ENCODE measurements around the gene ARHGAP26. TPM values are rescaled to one million over a fixed set of nuclear protein-coding genes. Genes with fewer than 3 reads are reported as not detected.
"Not testable (repeated sequence)": the region's sequence is repeated elsewhere in the genome, so short reads cannot be mapped to it uniquely, and the experiment has no call there.

ARHGAP26 gene
- total RNA-seq, 6 experiments from 2014 or later: 6.7 to 14.5 (median 8.3) TPM

- intact Hi-C loops (cut with DNase I): no loop called here
- 96% methylated on average over 2 of the region's 2 CpGs for WGBS (ENCODE audit: insufficient coverage, low coverage, low lambda C conversion rate, missing lambda C conversion rate)
- no peak for ATAC-seq
- Histone ChIP-seq H3K36me3 (no peaks in the 10 kb centered on the region), H3K27me3 (no peaks in the 10 kb centered on the region), H3K27ac (no peak overlapping the region), H3K9me3 (no peaks in the 10 kb centered on the region), H3K4me1 (peaks cover 0 to 25% (median 18%) of the 10 kb centered on the region in 4 donors), H3K4me3 (no peak overlapping the region)
- no peak for DNase-seq
- TF ChIP-seq POLR2A (IDR thresholded peaks at IDR 0.05) (no peak), CTCF (IDR thresholded peaks at IDR 0.05) (no peak)
These were observed 214.3 kb downstream of the ARHGAP26 start for GRCh38 chr5:142984525-142984924.

DNA sequence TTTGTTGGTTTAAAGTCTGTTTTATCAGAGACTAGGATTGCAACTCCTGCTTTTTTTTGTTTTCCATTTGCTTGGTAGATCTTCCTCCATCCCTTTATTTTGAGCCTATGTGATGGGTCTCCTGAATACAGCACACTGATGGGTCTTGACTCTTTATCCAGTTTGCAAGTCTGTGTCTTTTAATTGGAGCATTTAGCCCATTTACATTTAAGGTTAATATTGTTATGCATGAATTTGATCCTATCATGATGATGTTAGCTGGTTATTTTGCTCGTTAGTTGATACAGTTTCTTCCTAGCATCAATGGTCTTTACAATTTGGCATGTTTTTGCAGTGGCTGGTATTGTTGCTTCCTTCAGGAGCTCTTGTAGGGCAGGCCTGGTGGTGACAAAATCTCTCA is 219.1 kb downstream of the ARHGAP26 start:
- H3K4me1 ChIP-seq; ATAC-seq; H3K36me3 ChIP-seq; H3K27ac ChIP-seq; H3K27me3 ChIP-seq; DNase-seq; intact Hi-C loops (cut with DNase I); H3K4me3 ChIP-seq; H3K9me3 ChIP-seq: not testable (repeated sequence)
- 100% methylated on average over 1 of the region's 1 CpG for WGBS (ENCODE audit: insufficient coverage, low coverage, low lambda C conversion rate, missing lambda C conversion rate)

- H3K9me3 ChIP-seq; H3K36me3 ChIP-seq; H3K27ac ChIP-seq; ATAC-seq; H3K4me3 ChIP-seq; H3K27me3 ChIP-seq; DNase-seq; H3K4me1 ChIP-seq; intact Hi-C loops (cut with DNase I): not testable (repeated sequence)
- WGBS (ENCODE audit: insufficient coverage, low coverage, low lambda C conversion rate, missing lambda C conversion rate): 79% methylated on average over 8 of the region's 8 CpGs
These were observed 219.9 kb downstream of the ARHGAP26 start for GRCh38 chr5:142990073-142990472.

DNA sequence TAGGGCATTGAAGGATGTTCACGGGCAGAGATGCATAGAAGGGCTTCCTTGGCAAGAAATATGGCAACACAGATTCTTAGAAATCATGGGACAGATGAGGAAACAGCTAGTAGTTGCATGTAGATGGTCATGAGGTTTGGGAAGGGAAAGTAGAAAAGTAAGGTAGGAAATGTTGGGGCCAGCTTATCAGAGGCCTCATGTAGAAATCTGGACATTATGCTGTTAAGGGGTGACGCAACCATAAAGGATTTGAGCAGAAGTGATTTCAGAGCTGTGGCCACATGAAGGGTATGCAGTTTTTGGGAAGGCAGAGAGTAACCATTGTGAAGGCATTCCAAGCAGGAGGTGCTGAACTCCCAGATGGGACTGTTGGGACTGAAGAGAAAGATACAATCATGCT is 224.0 kb downstream of the ARHGAP26 start:
- H3K27me3 ChIP-seq: no peaks in the 10 kb centered on the region
- no peaks in the 10 kb centered on the region for H3K4me1 ChIP-seq
- WGBS (ENCODE audit: insufficient coverage, low coverage, low lambda C conversion rate, missing lambda C conversion rate): 90% methylated on average over 2 of the region's 2 CpGs
- DNase-seq (no peak), ATAC-seq (no peak)
- no peak overlapping the region for H3K4me3 ChIP-seq
- H3K36me3 ChIP-seq: no peaks in the 10 kb centered on the region
- intact Hi-C loops (cut with DNase I): no loop called here
- no peak overlapping the region for H3K27ac ChIP-seq
- H3K9me3 ChIP-seq: no peaks in the 10 kb centered on the region
- no peak for TF ChIP-seq POLR2A (IDR thresholded peaks at IDR 0.05)
- TF ChIP-seq CTCF (IDR thresholded peaks at IDR 0.05): no peak

DNA sequence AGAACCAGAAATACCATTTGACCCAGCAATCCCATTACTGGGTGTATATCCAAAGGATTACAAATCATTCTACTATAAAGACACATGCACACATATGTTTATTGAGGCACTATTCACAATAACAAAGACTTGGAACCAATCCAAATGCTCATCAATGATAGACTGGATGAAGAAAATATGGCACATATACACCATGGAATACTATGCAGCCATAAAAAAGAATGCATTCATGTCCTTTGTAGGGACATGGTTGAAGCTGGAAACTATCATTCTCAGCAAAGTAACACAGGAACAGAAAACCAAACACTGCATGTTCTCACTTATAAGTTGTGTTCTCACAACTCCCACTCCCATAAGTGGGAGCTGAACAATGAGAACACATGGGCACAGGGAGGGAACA is 225.4 kb downstream of the ARHGAP26 start:
- H3K4me1 ChIP-seq; H3K27me3 ChIP-seq; DNase-seq; H3K9me3 ChIP-seq; intact Hi-C loops (cut with DNase I); H3K4me3 ChIP-seq; H3K36me3 ChIP-seq; ATAC-seq; H3K27ac ChIP-seq: not testable (repeated sequence)

DNA sequence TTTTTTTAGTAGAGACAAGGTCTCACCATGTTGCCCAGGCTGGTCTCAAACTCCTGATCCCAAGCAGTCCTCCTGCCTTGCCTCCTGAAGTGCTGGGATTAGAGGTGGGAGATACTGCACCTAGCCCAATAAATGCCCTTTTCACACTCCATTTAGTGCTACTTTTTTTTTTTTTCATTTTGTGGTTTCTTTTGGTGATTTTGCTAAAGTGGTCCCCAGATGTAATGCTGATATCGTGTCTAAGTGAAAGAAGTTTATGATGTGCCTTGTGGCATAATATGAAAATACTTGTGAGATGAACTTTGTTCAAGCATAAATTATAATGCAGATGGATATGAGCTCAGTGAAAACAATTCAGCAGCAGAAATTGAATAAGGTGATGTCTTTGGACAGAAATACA is 227.4 kb downstream of the ARHGAP26 start:
- peaks cover 0 to 6% (median 0%) of the 10 kb centered on the region in 4 donors for H3K4me1 ChIP-seq
- no peaks in the 10 kb centered on the region for H3K36me3 ChIP-seq
- H3K27ac ChIP-seq: no peak overlapping the region
- DNase-seq (no peak), ATAC-seq (no peak)
- intact Hi-C loops (cut with DNase I): no loop called here
- no peak overlapping the region for H3K4me3 ChIP-seq
- TF ChIP-seq CTCF (IDR thresholded peaks at IDR 0.05) (no peak), POLR2A (IDR thresholded peaks at IDR 0.05) (no peak)
- WGBS (ENCODE audit: insufficient coverage, low coverage, low lambda C conversion rate, missing lambda C conversion rate): 69% methylated on average over 1 of the region's 1 CpG
- no peaks in the 10 kb centered on the region for H3K27me3 ChIP-seq
- H3K9me3 ChIP-seq: no peaks in the 10 kb centered on the region
